DND-41 (cell line): Measurements from ENCODE around the gene PAPPA.

ENCODE experiments used
- ATAC-seq: fragments of 200-7000 bp; cut with Tn5 transposase; 3 replicates; pipeline ENCODE4 v1.9.1; 2021; ENCODE audit warnings: low read depth; ENCODE audit not compliant: insufficient read depth
- DNase-seq: peaks from one replicate; pipeline ENCODE4 v3.0.0-alpha.2; 2020
- H2AFZ ChIP-seq: 2 replicates; pipeline ENCODE4 v1.6.0; 2012; ENCODE audit warnings: low read depth, low read length
- H3K27ac ChIP-seq: 2 replicates; pipeline ENCODE4 v1.5.1; 2012; ENCODE audit warnings: low read length, inconsistent platforms
- H3K27me3 ChIP-seq: fragments of 200-600 bp; sonication (generic); 2 replicates; pipeline ENCODE4 v1.6.0; 2012; ENCODE audit warnings: low read length, mild to moderate bottlenecking, inconsistent platforms; ENCODE audit not compliant: insufficient read depth, poor library complexity
- H3K36me3 ChIP-seq: 2 replicates; pipeline ENCODE4 v1.5.1; 2012; ENCODE audit warnings: low read length, inconsistent platforms; ENCODE audit not compliant: insufficient read depth
- H3K4me1 ChIP-seq: 2 replicates; pipeline ENCODE4 v1.5.1; 2012; ENCODE audit warnings: mild to moderate bottlenecking, low read length; ENCODE audit not compliant: insufficient read depth
- H3K4me2 ChIP-seq: 2 replicates; pipeline ENCODE4 v1.6.0; 2012; ENCODE audit warnings: mild to moderate bottlenecking, moderate library complexity, low read length, inconsistent platforms; ENCODE audit not compliant: insufficient read depth
- H3K4me3 ChIP-seq, 2 experiments: fragments of 200-600 bp in 1 of 2; shearing (Covaris generic) in 1 of 2; 2 replicates each; pipeline ENCODE4 v1.5.1; 2012 to 2016; ENCODE audit warnings: inconsistent platforms in 2 of 2, low read length in 2 of 2, mild to moderate bottlenecking in 2 of 2, low read depth in 1 of 2, moderate library complexity in 1 of 2
- H3K79me2 ChIP-seq: 2 replicates; pipeline ENCODE4 v1.6.0; 2012; ENCODE audit warnings: low read length, inconsistent platforms; ENCODE audit not compliant: insufficient read depth
- H3K9ac ChIP-seq: 2 replicates; pipeline ENCODE4 v1.6.0; 2012; ENCODE audit warnings: low read depth, mild to moderate bottlenecking, inconsistent platforms, low read length, moderate library complexity
- H3K9me3 ChIP-seq: 2 replicates; pipeline ENCODE4 v1.5.1; 2012; ENCODE audit warnings: low read length, moderate library complexity, mild to moderate bottlenecking, inconsistent platforms; ENCODE audit not compliant: insufficient read depth, severe bottlenecking
- H4K20me1 ChIP-seq: 2 replicates; pipeline ENCODE4 v1.6.0; 2012; ENCODE audit warnings: low read length; ENCODE audit not compliant: insufficient read depth
- CTCF ChIP-seq: IDR thresholded peaks from 2 replicates; pipeline ENCODE4 v1.5.1; 2012; ENCODE audit warnings: borderline replicate concordance, low read length, moderate library complexity, mild to moderate bottlenecking; ENCODE audit not compliant: poor library complexity, severe bottlenecking; ENCODE audit errors: extremely low read depth
- EZH2 ChIP-seq: IDR thresholded peaks from 3 replicates; pipeline ENCODE4 v1.6.1; 2012; ENCODE audit warnings: borderline replicate concordance, low read depth, mild to moderate bottlenecking, moderate library complexity, low read length, inconsistent platforms; ENCODE audit not compliant: severe bottlenecking

The PAPPA gene

GRCh38 chr9:116422119-116422979 lies 268.8 kb downstream of the PAPPA start:
- DNase-seq (no peak), ATAC-seq (no peak)
- H3K4me3 ChIP-seq = no peak overlapping the region
- H2AFZ ChIP-seq = no peak overlapping the region
- H3K27me3 ChIP-seq = no peaks in the 10 kb centered on the region
- no peaks in the 10 kb centered on the region for H3K79me2 ChIP-seq
- no peak overlapping the region for H3K4me2 ChIP-seq
- no peaks in the 10 kb centered on the region for H3K36me3 ChIP-seq
- no peaks in the 10 kb centered on the region for H4K20me1 ChIP-seq
- no peak for TF ChIP-seq CTCF
- no peak for TF ChIP-seq EZH2
- no peaks in the 10 kb centered on the region for H3K4me1 ChIP-seq
- H3K9me3 ChIP-seq = no peaks in the 10 kb centered on the region
- no peak overlapping the region for H3K9ac ChIP-seq
- no peak overlapping the region for H3K27ac ChIP-seq

- Histone ChIP-seq H3K36me3 (no peaks in the 10 kb centered on the region), H3K4me1 (no peaks in the 10 kb centered on the region), H3K4me2 (no peak overlapping the region), H3K27ac (no peak overlapping the region), H3K4me3 (no peak overlapping the region), H3K9ac (no peak overlapping the region), H3K9me3 (no peaks in the 10 kb centered on the region), H3K27me3 (no peaks in the 10 kb centered on the region), H2AFZ (no peak overlapping the region), H3K79me2 (no peaks in the 10 kb centered on the region), H4K20me1 (no peaks in the 10 kb centered on the region)
- ATAC-seq (no peak), DNase-seq (no peak)
- no peak for TF ChIP-seq CTCF
Observed at GRCh38 chr9:116423149-116423548, 269.6 kb downstream of the PAPPA start.

- Histone ChIP-seq H3K79me2 (no peaks in the 10 kb centered on the region), H3K4me3 (no peak overlapping the region), H3K9me3 (no peaks in the 10 kb centered on the region), H3K4me2 (no peak overlapping the region), H3K9ac (no peak overlapping the region), H3K27me3 (no peaks in the 10 kb centered on the region), H3K27ac (no peak overlapping the region), H3K4me1 (no peaks in the 10 kb centered on the region), H4K20me1 (no peaks in the 10 kb centered on the region), H3K36me3 (no peaks in the 10 kb centered on the region), H2AFZ (no peak overlapping the region)
- no peak for TF ChIP-seq EZH2
- TF ChIP-seq CTCF = no peak
- no peak for DNase-seq
- no peak for ATAC-seq
Observed at GRCh38 chr9:116425244-116425643, 271.7 kb downstream of the PAPPA start.
